Aorta (tissue), 5 donors: ENCODE data around the gene CHN2. TPM values are rescaled to one million over a fixed set of nuclear protein-coding genes. Genes with fewer than 3 reads are reported as not detected.
"Not testable (repeated sequence)": the region's sequence is repeated elsewhere in the genome, so short reads cannot be mapped to it uniquely, and the experiment has no call there.

Experiments
- ATAC-seq: fragments of 200-7000 bp; cut with Tn5 transposase; one replicate; pipeline ENCODE4 v1.9.1; 2022; ENCODE audit warnings: moderate library complexity; ENCODE audit not compliant: low FRiP score
- DNase-seq, 2 donors: peaks; one replicate each; pipeline ENCODE4 v3.0.0-alpha.2; 2020
- H3K27ac ChIP-seq, 2 donors: one replicate each; pipeline ENCODE4 v1.5.1; 2013; ENCODE audit warnings: low read length in 2 of 2, mild to moderate bottlenecking in 2 of 2, moderate library complexity in 2 of 2, control low read depth in 1 of 2, inconsistent platforms in 1 of 2, low read depth in 1 of 2
- H3K27me3 ChIP-seq, 2 donors: one replicate each; pipeline ENCODE4 v1.6.1; 2013; ENCODE audit warnings: control low read depth in 1 of 2, low read length in 1 of 2, mild to moderate bottlenecking in 1 of 2, moderate library complexity in 1 of 2; ENCODE audit not compliant: insufficient read depth in 2 of 2, control insufficient read depth in 1 of 2
- H3K36me3 ChIP-seq, 2 donors: one replicate each; pipeline ENCODE4 v1.6.1; 2013; ENCODE audit warnings: control low read depth in 1 of 2, low read length in 1 of 2, mild to moderate bottlenecking in 1 of 2; ENCODE audit not compliant: insufficient read depth in 2 of 2, control insufficient read depth in 1 of 2
- H3K4me1 ChIP-seq, 2 donors: one replicate each; pipeline ENCODE4 v1.6.1; 2013; ENCODE audit warnings: low read length in 2 of 2, control low read depth in 1 of 2, mild to moderate bottlenecking in 1 of 2, moderate library complexity in 1 of 2; ENCODE audit not compliant: insufficient read depth in 2 of 2, control insufficient read depth in 1 of 2
- H3K4me3 ChIP-seq, 2 donors: one replicate each; pipeline ENCODE4 v1.5.1; 2013; ENCODE audit warnings: low read length in 2 of 2, control low read depth in 1 of 2, mild to moderate bottlenecking in 1 of 2
- H3K9me3 ChIP-seq: one replicate; pipeline ENCODE4 v1.6.1; 2013; ENCODE audit warnings: mild to moderate bottlenecking, low read length; ENCODE audit not compliant: control insufficient read depth
- WGBS, 2 donors: extraction: QIAGEN DNeasy Blood & Tissue Kit; methylation state at CpG; one replicate each; pipeline ENCODE4 v1.1.7; 2013; 5-methylcytosine and 5-hydroxymethylcytosine counted together
- intact Hi-C, 2 donors: fragments of 100-400 bp; cut with DNase I; formaldehyde crosslinking; loops; one replicate each; pipeline versions ENCODE4 v1.14.2 to v1.15.0; 2022
- polyA plus RNA-seq, 2 donors: library from polyadenylated mRNA; stranded (reverse); fragments of 200-250 nt; gene quantifications; one replicate each; pipeline ENCODE4 v1.2.3, GENCODE V29; 2013
- total RNA-seq, 2 donors: library from RNA; stranded (reverse); fragmentation: NEBNext Ultra II Directional; extraction: Animal tissue kit (Norgen Biotek cat#: 25700); gene quantifications; one replicate each; pipeline ENCODE4 v1.2.1, GENCODE V29; 2021
- donor health status: healthy with polysubstance abuse.
- donor health status: Bipolar disorder and iron deficiency.
- donor health status: DM: no; HTN: no; CAD: no.
- donor health status: DM: no; HTN: no; CAD: no.
- donor health status: DM: yes; HTN: yes; CAD: no.

Gene CHN2
- total and polyA plus RNA-seq, 4 donors, result 0.61 to 23.2 (median 14.8) TPM

DNA sequence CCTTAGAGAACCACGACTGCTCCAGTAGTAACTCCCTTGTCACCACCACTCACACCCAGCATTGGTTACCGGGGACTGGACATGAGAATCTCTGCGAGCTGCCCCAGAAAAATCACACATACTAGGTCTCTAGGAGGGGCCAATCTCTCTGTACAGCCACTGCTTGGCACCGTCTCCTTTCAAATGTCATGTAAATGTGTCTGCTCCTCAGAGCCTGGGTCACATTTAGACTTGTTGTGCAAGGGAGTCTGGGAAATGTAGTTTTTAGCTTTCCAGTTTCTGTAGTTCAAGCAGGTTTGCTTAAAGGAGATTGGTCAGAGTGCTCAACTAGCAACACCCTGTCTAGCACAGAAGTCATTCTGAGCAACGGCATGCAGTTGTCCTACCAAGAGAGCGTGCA lies 60.0 kb downstream of the CHN2 start:
- Histone ChIP-seq H3K36me3 (no peaks in the 10 kb centered on the region), H3K4me3 (no peak overlapping the region), H3K4me1 (no peaks in the 10 kb centered on the region), H3K27ac (no peak overlapping the region), H3K27me3 (no peaks in the 10 kb centered on the region), H3K9me3 (no peaks in the 10 kb centered on the region)
- ATAC-seq, result no peak
- DNase-seq, result no peak
- intact Hi-C loops, result no loop called here
- WGBS, 2 donors, result 76 to 81% methylated on average over 6 of the region's 6 CpGs

DNA sequence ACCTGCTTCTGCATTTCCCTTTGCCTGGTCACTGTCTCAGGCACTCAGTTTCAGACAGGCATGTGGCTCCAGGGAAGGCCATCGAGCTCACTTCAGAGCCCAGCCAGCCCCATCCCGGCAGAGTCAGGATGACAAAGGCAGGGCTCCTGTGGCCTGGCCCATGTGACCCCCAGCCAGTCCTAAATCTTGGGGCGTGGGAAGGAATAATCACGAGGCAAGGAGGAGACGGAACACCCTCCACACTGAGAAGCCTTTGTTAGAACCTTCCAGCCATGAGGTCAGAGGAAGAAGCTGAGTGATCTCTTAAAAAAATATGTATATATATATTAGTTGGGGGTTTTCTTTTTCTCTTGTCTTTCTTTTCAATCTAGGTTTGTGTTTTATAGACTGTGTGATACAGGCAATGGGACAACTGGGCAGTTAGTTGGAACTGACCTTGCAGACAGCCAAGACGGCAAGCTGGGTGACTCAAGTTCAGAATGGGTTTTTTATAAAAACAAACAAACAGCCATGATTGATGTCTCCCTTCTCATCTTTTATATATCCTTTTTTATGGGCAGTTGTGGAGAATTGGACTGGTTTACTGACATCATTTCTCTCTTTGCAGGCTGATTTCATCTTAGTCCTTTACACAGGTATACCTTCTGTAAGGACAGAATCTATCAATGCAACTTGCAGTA lies 60.8 kb downstream of the CHN2 start:
- DNase-seq, result no peak
- H3K4me3 ChIP-seq, result no peak overlapping the region
- no peaks in the 10 kb centered on the region for H3K4me1 ChIP-seq
- H3K36me3 ChIP-seq, result no peaks in the 10 kb centered on the region
- no peaks in the 10 kb centered on the region for H3K9me3 ChIP-seq
- ATAC-seq, result no peak
- WGBS, 2 donors, result 64 to 72% methylated on average over 6 of the region's 6 CpGs
- intact Hi-C loops, result no loop called here
- no peak overlapping the region for H3K27ac ChIP-seq
- H3K27me3 ChIP-seq, result no peaks in the 10 kb centered on the region

- H3K36me3 ChIP-seq, result no peaks in the 10 kb centered on the region
- H3K27ac ChIP-seq, result no peak overlapping the region
- H3K27me3 ChIP-seq, result no peaks in the 10 kb centered on the region
- ATAC-seq (no peak), DNase-seq (no peak)
- 33 to 49% methylated on average over 5 of the region's 5 CpGs for WGBS, 2 donors
- no peaks in the 10 kb centered on the region for H3K4me1 ChIP-seq
- H3K9me3 ChIP-seq, result no peaks in the 10 kb centered on the region
- H3K4me3 ChIP-seq, result no peak overlapping the region
- intact Hi-C loops, result no loop called here
Measured at GRCh38 chr7:29255906-29256692, 61.5 kb downstream of the CHN2 start.

- ATAC-seq (no peak), DNase-seq (no peak)
- Histone ChIP-seq H3K36me3 (no peaks in the 10 kb centered on the region), H3K9me3 (no peaks in the 10 kb centered on the region), H3K27me3 (no peaks in the 10 kb centered on the region), H3K4me1 (no peaks in the 10 kb centered on the region), H3K27ac (no peak overlapping the region), H3K4me3 (no peak overlapping the region)
- intact Hi-C loops, result no loop called here
- 87 to 92% methylated on average over 5 of the region's 5 CpGs for WGBS, 2 donors
Measured at GRCh38 chr7:29256693-29257002, 62.1 kb downstream of the CHN2 start.

DNA sequence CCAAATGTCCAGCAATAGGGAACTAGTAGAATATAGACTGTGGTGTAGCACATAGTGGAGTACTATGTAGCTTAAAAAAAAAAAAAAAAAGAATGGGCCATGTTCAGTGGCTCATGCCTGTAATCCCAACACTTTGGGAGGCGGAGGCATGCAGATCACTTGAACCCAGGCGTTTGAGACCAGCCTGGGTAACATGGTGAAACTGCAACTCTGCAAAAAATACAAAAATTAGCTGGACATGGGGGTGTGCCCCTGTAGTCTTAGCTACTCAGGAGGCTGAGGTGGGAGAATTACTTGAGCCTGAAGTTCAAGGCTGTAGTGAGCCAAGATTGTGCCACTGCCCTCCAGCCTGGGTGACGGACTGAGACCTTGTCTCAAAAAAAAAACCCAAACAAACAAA lies 64.4 kb downstream of the CHN2 start:
- no peak for DNase-seq
- 84 to 94% methylated on average over 3 of the region's 3 CpGs for WGBS, 2 donors
- Histone ChIP-seq H3K4me1 (no peaks in the 10 kb centered on the region), H3K27me3 (no peaks in the 10 kb centered on the region), H3K36me3 (no peaks in the 10 kb centered on the region), H3K9me3 (no peaks in the 10 kb centered on the region), H3K4me3 (no peak overlapping the region), H3K27ac (no peak overlapping the region)
- intact Hi-C loops, result no loop called here
- no peak for ATAC-seq

GRCh38 chr7:29262191-29262917 lies 67.8 kb downstream of the CHN2 start:
- Histone ChIP-seq H3K9me3 (no peaks in the 10 kb centered on the region), H3K4me3 (no peak overlapping the region), H3K36me3 (no peaks in the 10 kb centered on the region), H3K4me1 (no peaks in the 10 kb centered on the region), H3K27ac (no peak overlapping the region), H3K27me3 (no peaks in the 10 kb centered on the region)
- ATAC-seq (no peak), DNase-seq (no peak)
- WGBS, 2 donors, result 73 to 78% methylated on average over 2 of the region's 2 CpGs
- intact Hi-C loops, result no loop called here

DNA sequence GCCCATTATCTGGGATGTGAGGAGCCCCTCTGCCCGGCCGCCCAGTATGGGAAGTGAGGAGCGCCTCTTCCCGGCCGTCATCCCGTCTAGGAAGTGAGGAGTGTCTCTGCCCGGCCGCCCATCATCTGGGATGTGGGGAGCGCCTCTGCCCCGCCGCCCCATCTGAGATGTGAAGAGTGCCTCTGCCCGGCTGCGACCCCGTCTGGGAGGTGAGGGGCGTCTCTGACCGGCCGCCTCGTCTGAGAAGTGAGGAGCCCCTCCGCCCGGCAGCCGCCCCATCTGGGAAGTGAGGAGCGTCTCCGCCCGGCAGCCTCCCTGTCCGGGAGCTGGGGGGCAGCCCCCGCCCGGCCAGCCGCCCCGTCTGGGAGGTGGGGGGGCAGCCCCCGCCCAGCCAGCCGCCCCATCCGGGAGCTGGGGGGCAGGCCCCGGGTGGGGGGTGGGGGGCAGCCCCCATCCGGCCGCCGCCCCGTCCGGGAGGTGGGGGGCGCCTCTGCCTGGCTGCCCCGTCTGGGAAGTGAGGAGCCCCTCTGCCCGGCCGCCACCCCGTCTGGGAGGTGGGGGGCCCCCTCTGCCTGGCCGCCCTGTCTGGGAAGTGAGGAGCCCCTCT lies 69.1 kb downstream of the CHN2 start:
- H3K27ac ChIP-seq, DNase-seq, ATAC-seq, H3K4me3 ChIP-seq, H3K27me3 ChIP-seq, intact Hi-C loops, H3K4me1 ChIP-seq, H3K9me3 ChIP-seq, H3K36me3 ChIP-seq: not testable (repeated sequence)
- WGBS, 2 donors, result 97% methylated on average over 37 to 44 of the region's 44 CpGs

DNA sequence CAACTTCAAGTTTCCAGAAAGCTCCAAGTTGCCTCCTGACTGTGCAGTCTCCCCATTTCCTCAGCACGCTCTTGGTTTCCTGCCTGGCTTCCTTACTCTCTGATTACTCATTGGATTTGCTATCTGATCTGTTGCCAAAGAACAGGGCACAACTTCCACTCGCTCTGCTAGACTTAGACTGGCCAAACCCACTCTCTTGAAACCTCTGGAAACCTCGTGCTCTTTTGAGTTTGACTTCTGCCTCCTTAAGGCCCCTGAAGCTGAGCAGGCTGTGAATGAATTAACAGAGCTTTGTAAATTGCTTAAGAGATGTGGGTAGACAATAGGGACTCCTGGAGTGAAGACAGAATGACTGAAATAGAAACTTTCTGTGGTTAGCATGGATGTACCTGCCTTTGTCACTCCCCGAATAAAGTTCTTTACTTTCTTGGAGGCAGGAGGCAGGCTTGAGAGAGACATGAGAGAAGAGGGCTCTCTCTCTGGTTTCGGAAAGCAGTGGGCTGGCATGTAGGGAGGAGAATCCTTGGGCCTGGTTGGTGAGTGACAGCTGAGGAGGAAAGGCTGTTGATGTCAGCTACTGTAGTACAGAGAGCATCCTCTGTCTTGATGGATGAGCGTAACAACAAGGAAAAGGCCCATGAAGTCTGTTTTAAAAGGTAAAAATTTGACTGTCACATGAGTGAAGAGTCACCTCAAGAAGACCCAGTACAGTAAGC lies 70.8 kb downstream of the CHN2 start:
- H3K4me3 ChIP-seq, result no peak overlapping the region
- ATAC-seq, result peak; percentile 48
- no peak for DNase-seq
- no peaks in the 10 kb centered on the region for H3K36me3 ChIP-seq
- H3K9me3 ChIP-seq, result no peaks in the 10 kb centered on the region
- H3K4me1 ChIP-seq, result no peaks in the 10 kb centered on the region
- 54 to 64% methylated on average over 6 of the region's 6 CpGs for WGBS, 2 donors
- no peaks in the 10 kb centered on the region for H3K27me3 ChIP-seq
- intact Hi-C loops, result no loop called here
- no peak overlapping the region for H3K27ac ChIP-seq
